GM12878 (cell line): ENCODE results near the gene AXIN1. TPM values are rescaled to one million over a fixed set of nuclear protein-coding genes. Genes with fewer than 3 reads are reported as not detected.

ENCODE experiments used
- ATAC-seq: fragments of 200-7000 bp; cut with Tn5 transposase; 3 replicates; pipeline ENCODE4 v1.9.1; 2020; ENCODE audit warnings: mild to moderate bottlenecking, moderate library complexity
- BruUV-seq: library from RNA; stranded (reverse); fragments of 400-500 nt; replicated peaks from 2 replicates; lab custom pipeline; 2021; lab: Mats Ljungman, UMichigan
- CTCF ChIA-PET: fragments of 300-600 bp; sonication (Branson Sonifier 250); formaldehyde crosslinking; extraction: SDS; loops from one replicate; lab custom pipeline; 2021; ENCODE audit warnings: inconsistent platforms; lab: Yijun Ruan, JAX
- POLR2A ChIA-PET: fragments of 350-600 bp; formaldehyde crosslinking; extraction: SDS; loops from one replicate; lab custom pipeline; 2021; ENCODE audit warnings: inconsistent platforms; lab: Charles Lee
- RAD21 ChIA-PET: fragments of 300-600 bp; sonication (Branson Sonifier 250); formaldehyde crosslinking; loops from one replicate; lab custom pipeline; 2023; ENCODE audit warnings: antibody characterized with exemption; ENCODE audit not compliant: unreplicated experiment; lab: Charles Lee
- SMC1A ChIA-PET: fragments of 300-600 bp; sonication (Branson Sonifier 250); formaldehyde crosslinking; loops from one replicate; lab custom pipeline; 2023; ENCODE audit not compliant: unreplicated experiment, uncharacterized antibody; lab: Charles Lee
- DNase-seq: peaks from one replicate; pipeline ENCODE4 v3.0.0-alpha.2; 2011; ENCODE audit warnings: low read depth, low spot score
- FAIRE-seq: peaks from 3 replicates; lab custom pipeline; 2011; peaks lifted over from hg19 to GRCh38; lab: Jason Lieb, UNC
- H2AFZ ChIP-seq: 2 replicates; pipeline ENCODE4 v1.6.0; 2011; ENCODE audit warnings: low read depth, low read length, control low read depth; ENCODE audit not compliant: control insufficient read depth
- H3K27ac ChIP-seq: 2 replicates; pipeline ENCODE4 v1.5.1; 2011; ENCODE audit warnings: control low read depth; ENCODE audit not compliant: control insufficient read depth, insufficient read depth
- H3K27me3 ChIP-seq, 2 experiments: replicated peaks in 1 of 2; 2 replicates each; pipeline versions ENCODE4 v1.6.0 to v1.6.1; 2011; ENCODE audit warnings: low read length in 1 of 2; ENCODE audit not compliant: control insufficient read depth in 2 of 2, insufficient read depth in 2 of 2
- H3K36me3 ChIP-seq, 2 experiments: 2 replicates each; pipeline ENCODE4 v1.5.1; 2011; ENCODE audit warnings: low read length in 1 of 2; ENCODE audit not compliant: control insufficient read depth in 2 of 2, insufficient read depth in 2 of 2
- H3K4me1 ChIP-seq: 2 replicates; pipeline ENCODE4 v1.6.1; 2011; ENCODE audit warnings: mild to moderate bottlenecking, low read length, moderate library complexity, mixed read lengths; ENCODE audit not compliant: control insufficient read depth, insufficient read depth
- H3K4me2 ChIP-seq: 2 replicates; pipeline ENCODE4 v1.6.0; 2011; ENCODE audit warnings: control low read depth; ENCODE audit not compliant: control insufficient read depth, insufficient read depth
- H3K4me3 ChIP-seq: fragments of 200-600 bp; sonication (generic); 2 replicates; pipeline ENCODE4 v1.5.1; 2016
- H3K79me2 ChIP-seq: 2 replicates; pipeline ENCODE4 v1.6.0; 2011; ENCODE audit warnings: low read length; ENCODE audit not compliant: control insufficient read depth, insufficient read depth
- H3K9ac ChIP-seq: 2 replicates; pipeline ENCODE4 v1.8.0; 2011; ENCODE audit warnings: low read length, control low read depth, mixed read lengths; ENCODE audit not compliant: control insufficient read depth, insufficient read depth
- H3K9me3 ChIP-seq: replicated peaks from 3 replicates; pipeline ENCODE4 v1.5.1; 2011; ENCODE audit warnings: mild to moderate bottlenecking, low read length; ENCODE audit not compliant: control insufficient read depth, insufficient read depth
- H4K20me1 ChIP-seq: 2 replicates; pipeline ENCODE4 v1.6.0; 2011; ENCODE audit not compliant: control insufficient read depth, insufficient read depth
- ATF7 ChIP-seq: fragments of 450-650 bp; IDR thresholded peaks from 2 replicates; pipeline ENCODE4 v1.6.1; 2016; ENCODE audit warnings: low read depth, mild to moderate bottlenecking
- FOXK2 ChIP-seq: fragments of 450-650 bp; IDR thresholded peaks from 2 replicates; pipeline ENCODE4 v1.6.1; 2017; ENCODE audit warnings: mild to moderate bottlenecking, moderate library complexity
- HDAC6 ChIP-seq: fragments of 200-600 bp; sonication (generic); IDR thresholded peaks from one replicate; pipeline ENCODE4 v1.8.0; 2017; ENCODE audit warnings: antibody characterized with exemption; ENCODE audit not compliant: unreplicated experiment
- MYB ChIP-seq: fragments of 150-350 bp; IDR thresholded peaks from 2 replicates; pipeline ENCODE4 v1.6.1; 2014; ENCODE audit warnings: mild to moderate bottlenecking, low read depth, low read length, borderline replicate concordance
- NR2C2 ChIP-seq: IDR thresholded peaks from 2 replicates; pipeline ENCODE4 v1.6.1; 2011; ENCODE audit warnings: borderline replicate concordance, low read depth; ENCODE audit not compliant: control insufficient read depth, insufficient read length
- RAD21 ChIP-seq: IDR thresholded peaks from 2 replicates; pipeline ENCODE4 v1.6.1; 2011; ENCODE audit warnings: mild to moderate bottlenecking, low read depth, low read length, moderate library complexity; ENCODE audit not compliant: insufficient read depth
- RBBP5 ChIP-seq: fragments of 200-600 bp; sonication (generic); conservative IDR thresholded peaks from 2 replicates; pipeline ENCODE4 v1.6.1; 2016
- ZNF274 ChIP-seq: IDR thresholded peaks from one replicate; pipeline ENCODE4 v1.8.0; 2011; ENCODE audit not compliant: insufficient read length, insufficient read depth
- ZNF384 ChIP-seq: IDR thresholded peaks from 2 replicates; pipeline ENCODE4 v1.6.1; 2012; ENCODE audit warnings: low read depth, mild to moderate bottlenecking, low read length, improper control_type of control experiment, borderline replicate concordance
- WGBS: methylation state at CpG from one replicate; pipeline ENCODE4 v1.1.6; 2016; ENCODE audit warnings: low lambda C conversion rate; ENCODE audit not compliant: insufficient replicate concordance, insufficient coverage; ENCODE audit errors: missing lambda C conversion rate; 5-methylcytosine and 5-hydroxymethylcytosine counted together
- in situ Hi-C: fragments of 300-500 bp; cut with MboI; formaldehyde crosslinking; loops from 9 replicates; pipeline ENCODE4 v1.14.3; 2018; ENCODE audit warnings: mixed read lengths
- intact Hi-C: fragments of 100-400 bp; cut with micrococcal nuclease; formaldehyde crosslinking; loops from one replicate; pipeline ENCODE4 v1.14.2; 2022; ENCODE audit not compliant: unreplicated experiment
- polyA plus RNA-seq, 11 experiments: library from polyadenylated mRNA; depleted of rRNA in 4 of 11; unstranded in 6 of 11; stranded (reverse) in 5 of 11; fragments of >200 nt; fragmentation: Nextera tagmentation in 4 of 11; fragmentation: Illumina TruSeq in 1 of 11; extraction: Ambion mirVana in 4 of 11; extraction: Trizol in 1 of 11; gene quantifications; 1 replicate in 1 of 11; 2 replicates in 10 of 11; pipeline versions ENCODE4 v1.2.1 to v1.2.3, GENCODE V29; 2011 to 2016; ENCODE audit warnings: inconsistent platforms in 2 of 11, missing spikeins in 2 of 11, low read depth in 1 of 11
- total RNA-seq, 4 experiments: library from RNA; depleted of rRNA in 3 of 4; stranded (reverse); fragments of >200 nt in 3 of 4; fragmentation: Illumina TruSeq in 1 of 4; extraction: Trizol in 1 of 4; gene quantifications; 2 replicates each; pipeline versions ENCODE4 v1.2.1 to v1.2.3, GENCODE V29; 2013 to 2021
- TF ChIP-seq, protein P1 (sequence below): fragments of 450-650 bp; IDR thresholded peaks from 2 replicates; pipeline ENCODE4 v1.6.1; 2017; ENCODE audit warnings: antibody characterized with exemption, mild to moderate bottlenecking, moderate library complexity
- TF ChIP-seq, protein P2 (sequence below): fragments of 150-350 bp; IDR thresholded peaks from 2 replicates; pipeline ENCODE4 v1.6.1; 2014; ENCODE audit warnings: mild to moderate bottlenecking, low read depth, low read length
- TF ChIP-seq, protein P3 (sequence below): IDR thresholded peaks from 2 replicates; pipeline ENCODE4 v1.6.1; 2011; ENCODE audit warnings: low read depth, low read length, improper control_type of control experiment, borderline replicate concordance
- TF ChIP-seq, protein P4 (sequence below): fragments of 450-650 bp; IDR thresholded peaks from 2 replicates; pipeline ENCODE4 v1.6.1; 2016; ENCODE audit warnings: mild to moderate bottlenecking, moderate library complexity, borderline replicate concordance

The AXIN1 gene
- total and polyA plus RNA-seq, 10 of the 15 experiments (the other 5 are each of a cell fraction or from before 2014, with no cell fraction given), result 0.26 to 27.1 (median 7.7) TPM

DNA sequence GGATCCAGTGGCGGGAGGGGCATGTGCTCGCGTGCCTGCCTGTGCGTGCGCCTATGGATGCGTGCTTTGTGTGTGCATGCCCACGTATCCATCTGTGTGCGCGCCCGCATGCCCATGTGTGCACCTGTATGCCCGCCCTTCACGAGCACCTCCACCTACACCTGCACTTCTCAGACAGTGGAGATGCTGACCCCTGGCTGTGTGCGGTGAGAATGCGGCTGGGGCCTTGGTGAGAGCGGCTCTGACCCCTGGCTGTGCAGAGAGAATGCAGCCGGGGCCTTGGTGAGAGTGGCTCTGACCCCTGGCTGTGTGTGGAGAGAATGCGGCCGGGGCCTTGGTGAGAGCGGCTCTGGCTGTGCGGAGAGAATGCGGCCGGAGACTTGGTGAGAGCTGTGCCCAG is 33.9 kb downstream of the AXIN1 start (continued):
- TF ChIP-seq FOXK2, result no peak
- peak; percentile 28; the same call in 1 of the 2 replicates for TF ChIP-seq RAD21
- TF ChIP-seq, protein P1, sequence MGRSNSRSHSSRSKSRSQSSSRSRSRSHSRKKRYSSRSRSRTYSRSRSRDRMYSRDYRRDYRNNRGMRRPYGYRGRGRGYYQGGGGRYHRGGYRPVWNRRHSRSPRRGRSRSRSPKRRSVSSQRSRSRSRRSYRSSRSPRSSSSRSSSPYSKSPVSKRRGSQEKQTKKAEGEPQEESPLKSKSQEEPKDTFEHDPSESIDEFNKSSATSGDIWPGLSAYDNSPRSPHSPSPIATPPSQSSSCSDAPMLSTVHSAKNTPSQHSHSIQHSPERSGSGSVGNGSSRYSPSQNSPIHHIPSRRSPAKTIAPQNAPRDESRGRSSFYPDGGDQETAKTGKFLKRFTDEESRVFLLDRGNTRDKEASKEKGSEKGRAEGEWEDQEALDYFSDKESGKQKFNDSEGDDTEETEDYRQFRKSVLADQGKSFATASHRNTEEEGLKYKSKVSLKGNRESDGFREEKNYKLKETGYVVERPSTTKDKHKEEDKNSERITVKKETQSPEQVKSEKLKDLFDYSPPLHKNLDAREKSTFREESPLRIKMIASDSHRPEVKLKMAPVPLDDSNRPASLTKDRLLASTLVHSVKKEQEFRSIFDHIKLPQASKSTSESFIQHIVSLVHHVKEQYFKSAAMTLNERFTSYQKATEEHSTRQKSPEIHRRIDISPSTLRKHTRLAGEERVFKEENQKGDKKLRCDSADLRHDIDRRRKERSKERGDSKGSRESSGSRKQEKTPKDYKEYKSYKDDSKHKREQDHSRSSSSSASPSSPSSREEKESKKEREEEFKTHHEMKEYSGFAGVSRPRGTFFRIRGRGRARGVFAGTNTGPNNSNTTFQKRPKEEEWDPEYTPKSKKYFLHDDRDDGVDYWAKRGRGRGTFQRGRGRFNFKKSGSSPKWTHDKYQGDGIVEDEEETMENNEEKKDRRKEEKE, result no peak
- TF ChIP-seq ZNF384, result no peak
- no peak for TF ChIP-seq NR2C2
- no peak for TF ChIP-seq HDAC6
- TF ChIP-seq, all 136 proteins: peak for 2

DNA sequence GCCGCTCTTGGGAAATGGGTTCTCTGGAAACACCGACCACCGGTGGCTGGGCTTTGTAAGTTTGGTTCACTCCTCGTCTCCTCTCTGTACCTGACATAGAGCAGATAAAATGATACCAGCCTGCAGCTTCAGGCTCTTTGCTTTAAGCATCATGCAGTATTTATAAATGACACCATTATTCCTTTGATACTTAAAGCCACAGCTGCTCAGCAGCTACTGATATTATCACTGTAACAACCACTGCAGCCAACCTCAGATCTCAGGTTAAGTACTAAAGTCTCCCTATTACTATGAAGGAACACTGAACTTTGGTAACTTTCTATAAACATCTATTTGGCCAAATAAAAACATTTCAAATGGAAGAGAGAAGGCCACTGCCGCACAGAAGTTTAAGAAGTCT is 34.9 kb downstream of the AXIN1 start:
- no peak overlapping the region for H3K27ac ChIP-seq
- H3K79me2 ChIP-seq, result no peaks in the 10 kb centered on the region; the same call in none of the 2 replicates
- CTCF ChIA-PET, result no interaction called here
- POLR2A ChIA-PET, result no interaction called here
- BruUV-seq, result no TSS peak
- no peak overlapping the region for H3K9ac ChIP-seq
- no peaks in the 10 kb centered on the region for H4K20me1 ChIP-seq
- DNase-seq, result no peak
- 99% methylated on average over 5 of the region's 5 CpGs for WGBS
- H3K4me2 ChIP-seq, result no peak overlapping the region
- no peak overlapping the region for H3K4me3 ChIP-seq
- ATAC-seq, result no peak
- RAD21 ChIA-PET, result no interaction called here
- FAIRE-seq, result no peak
- no peak overlapping the region for H2AFZ ChIP-seq
- H3K4me1 ChIP-seq, result no peaks in the 10 kb centered on the region
- SMC1A ChIA-PET, result no interaction called here
- H3K36me3 ChIP-seq, result peaks cover 3 to 18% of the 10 kb centered on the region in 2 experiments; a peak in 3 of 4 replicates
- in situ Hi-C loops, result no loop called here
- intact Hi-C loops, result no loop called here
- no peaks in the 10 kb centered on the region for H3K27me3 ChIP-seq
- no peaks in the 10 kb centered on the region for H3K9me3 ChIP-seq
- TF ChIP-seq RBBP5 (no peak), ATF7 (no peak), ZNF274 (no peak), MYB (no peak)
- TF ChIP-seq, protein P2, sequence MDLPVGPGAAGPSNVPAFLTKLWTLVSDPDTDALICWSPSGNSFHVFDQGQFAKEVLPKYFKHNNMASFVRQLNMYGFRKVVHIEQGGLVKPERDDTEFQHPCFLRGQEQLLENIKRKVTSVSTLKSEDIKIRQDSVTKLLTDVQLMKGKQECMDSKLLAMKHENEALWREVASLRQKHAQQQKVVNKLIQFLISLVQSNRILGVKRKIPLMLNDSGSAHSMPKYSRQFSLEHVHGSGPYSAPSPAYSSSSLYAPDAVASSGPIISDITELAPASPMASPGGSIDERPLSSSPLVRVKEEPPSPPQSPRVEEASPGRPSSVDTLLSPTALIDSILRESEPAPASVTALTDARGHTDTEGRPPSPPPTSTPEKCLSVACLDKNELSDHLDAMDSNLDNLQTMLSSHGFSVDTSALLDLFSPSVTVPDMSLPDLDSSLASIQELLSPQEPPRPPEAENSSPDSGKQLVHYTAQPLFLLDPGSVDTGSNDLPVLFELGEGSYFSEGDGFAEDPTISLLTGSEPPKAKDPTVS, result no peak
- TF ChIP-seq, protein P3, sequence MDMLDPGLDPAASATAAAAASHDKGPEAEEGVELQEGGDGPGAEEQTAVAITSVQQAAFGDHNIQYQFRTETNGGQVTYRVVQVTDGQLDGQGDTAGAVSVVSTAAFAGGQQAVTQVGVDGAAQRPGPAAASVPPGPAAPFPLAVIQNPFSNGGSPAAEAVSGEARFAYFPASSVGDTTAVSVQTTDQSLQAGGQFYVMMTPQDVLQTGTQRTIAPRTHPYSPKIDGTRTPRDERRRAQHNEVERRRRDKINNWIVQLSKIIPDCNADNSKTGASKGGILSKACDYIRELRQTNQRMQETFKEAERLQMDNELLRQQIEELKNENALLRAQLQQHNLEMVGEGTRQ, result no peak
- TF ChIP-seq, protein P4, sequence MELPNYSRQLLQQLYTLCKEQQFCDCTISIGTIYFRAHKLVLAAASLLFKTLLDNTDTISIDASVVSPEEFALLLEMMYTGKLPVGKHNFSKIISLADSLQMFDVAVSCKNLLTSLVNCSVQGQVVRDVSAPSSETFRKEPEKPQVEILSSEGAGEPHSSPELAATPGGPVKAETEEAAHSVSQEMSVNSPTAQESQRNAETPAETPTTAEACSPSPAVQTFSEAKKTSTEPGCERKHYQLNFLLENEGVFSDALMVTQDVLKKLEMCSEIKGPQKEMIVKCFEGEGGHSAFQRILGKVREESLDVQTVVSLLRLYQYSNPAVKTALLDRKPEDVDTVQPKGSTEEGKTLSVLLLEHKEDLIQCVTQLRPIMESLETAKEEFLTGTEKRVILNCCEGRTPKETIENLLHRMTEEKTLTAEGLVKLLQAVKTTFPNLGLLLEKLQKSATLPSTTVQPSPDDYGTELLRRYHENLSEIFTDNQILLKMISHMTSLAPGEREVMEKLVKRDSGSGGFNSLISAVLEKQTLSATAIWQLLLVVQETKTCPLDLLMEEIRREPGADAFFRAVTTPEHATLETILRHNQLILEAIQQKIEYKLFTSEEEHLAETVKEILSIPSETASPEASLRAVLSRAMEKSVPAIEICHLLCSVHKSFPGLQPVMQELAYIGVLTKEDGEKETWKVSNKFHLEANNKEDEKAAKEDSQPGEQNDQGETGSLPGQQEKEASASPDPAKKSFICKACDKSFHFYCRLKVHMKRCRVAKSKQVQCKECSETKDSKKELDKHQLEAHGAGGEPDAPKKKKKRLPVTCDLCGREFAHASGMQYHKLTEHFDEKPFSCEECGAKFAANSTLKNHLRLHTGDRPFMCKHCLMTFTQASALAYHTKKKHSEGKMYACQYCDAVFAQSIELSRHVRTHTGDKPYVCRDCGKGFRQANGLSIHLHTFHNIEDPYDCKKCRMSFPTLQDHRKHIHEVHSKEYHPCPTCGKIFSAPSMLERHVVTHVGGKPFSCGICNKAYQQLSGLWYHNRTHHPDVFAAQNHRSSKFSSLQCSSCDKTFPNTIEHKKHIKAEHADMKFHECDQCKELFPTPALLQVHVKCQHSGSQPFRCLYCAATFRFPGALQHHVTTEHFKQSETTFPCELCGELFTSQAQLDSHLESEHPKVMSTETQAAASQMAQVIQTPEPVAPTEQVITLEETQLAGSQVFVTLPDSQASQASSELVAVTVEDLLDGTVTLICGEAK, result no peak
